Stomach (tissue), 19 donors: ENCODE measurements around the gene MT1F. TPM values are rescaled to one million over a fixed set of nuclear protein-coding genes. Genes with fewer than 3 reads are reported as not detected.

Source experiments
- DNase-seq, 2 donors: peaks; one replicate each; pipeline versions ENCODE4 v3.0.0 to v3.0.0-alpha.2; 2013 to 2019
- H3K27ac ChIP-seq, 5 donors: fragments of 200-600 bp in 4 of 5; sonication (generic) in 4 of 5; one replicate each; pipeline ENCODE4 v1.5.1; 2013 to 2019; ENCODE audit warnings: mild to moderate bottlenecking in 1 of 5, moderate library complexity in 1 of 5
- H3K27me3 ChIP-seq, 3 donors: fragments of 200-600 bp; sonication (generic); one replicate each; pipeline ENCODE4 v1.5.1; 2017 to 2019; ENCODE audit warnings: mixed run types in 1 of 3
- H3K36me3 ChIP-seq, 4 donors: fragments of 200-600 bp; sonication (generic); 1 replicate in 3 of 4; 2 replicates in 1 of 4; pipeline ENCODE4 v1.5.1; 2016 to 2019
- H3K4me1 ChIP-seq, 4 donors: fragments of 200-600 bp; sonication (generic); one replicate each; pipeline ENCODE4 v1.5.1; 2016 to 2019
- H3K4me3 ChIP-seq, 4 donors: fragments of 200-600 bp; sonication (generic) in 3 of 4; one replicate each; pipeline ENCODE4 v1.5.1; 2016 to 2019; ENCODE audit warnings: mild to moderate bottlenecking in 1 of 4
- H3K9me3 ChIP-seq, 4 donors: fragments of 200-600 bp; sonication (generic); one replicate each; pipeline ENCODE4 v1.5.1; 2016 to 2019
- EP300 ChIP-seq: sonication (generic); formaldehyde crosslinking; IDR thresholded peaks from one replicate; pipeline ENCODE4 v1.6.1; 2017; ENCODE audit warnings: antibody characterized with exemption
- POLR2A ChIP-seq, 4 donors: fragments of 450-650 bp; IDR thresholded peaks; one replicate each; pipeline ENCODE4 v1.6.1; 2016; ENCODE audit warnings: antibody characterized with exemption in 4 of 4, control low read depth in 2 of 4, mild to moderate bottlenecking in 1 of 4, moderate library complexity in 1 of 4
- POLR2AphosphoS5 ChIP-seq, 3 donors: sonication (generic); formaldehyde crosslinking; IDR thresholded peaks; one replicate each; pipeline ENCODE4 v1.6.1; 2016; ENCODE audit warnings: antibody characterized with exemption in 3 of 3
- WGBS, 5 donors: extraction: QIAGEN DNeasy Blood & Tissue Kit in 3 of 5; methylation state at CpG; one replicate each; pipeline versions ENCODE4 v1.1.5 to v1.1.7; 2013 to 2018; 5-methylcytosine and 5-hydroxymethylcytosine counted together
- intact Hi-C: fragments of 100-400 bp; cut with DNase I; formaldehyde crosslinking; loops from one replicate; pipeline ENCODE4 v1.15.1; 2023; ENCODE audit warnings: low total_unique reads
- long read RNA-seq, 10 donors: transcript quantifications; one replicate each; lab custom pipeline, GENCODE V29; 2026
- polyA plus RNA-seq, 3 donors: library from polyadenylated mRNA; stranded (reverse); fragments of 200-250 nt; gene quantifications; one replicate each; pipeline ENCODE4 v1.2.3, GENCODE V29; 2013
- total RNA-seq, 5 donors: library from RNA; depleted of rRNA; stranded (reverse); fragments of >200 nt; gene quantifications; one replicate each; pipeline versions ENCODE4 v1.1.0 to v1.2.3, GENCODE V29; 2014 to 2016
- TF ChIP-seq, protein P1 (sequence below), 7 experiments: fragments of 450-650 bp in 4 of 7; fragments of 200-600 bp in 3 of 7; sonication (generic) in 3 of 7; IDR thresholded peaks; one replicate each; pipeline ENCODE4 v1.5.1; 2016 to 2019; ENCODE audit warnings: antibody characterized with exemption in 7 of 7, control low read depth in 2 of 7, mild to moderate bottlenecking in 1 of 7
- donor health status: healthy with polysubstance abuse.
- donor health status: Bipolar disorder and iron deficiency.
- donor health status: healthy.

MT1F gene
- total RNA-seq = 10 to 100 TPM in 2 of 5 donors, 1 to 10 TPM in 1, not detected in 2; 7.5 to 73.3 (median 13.3) TPM
- 100 to 1,000 TPM in 2 of 3 donors, 10 to 100 TPM in 1; 87.0 to 225 (median 161) TPM for polyA plus RNA-seq
- long read RNA-seq, donor 1, transcript MT1F-202 (1 exons, 1,573 nt) = minor isoform, 11 of 30 reads
- long read RNA-seq, donor 1, transcript MT1F-201 (3 exons, 690 nt) = major isoform, 19 of 30 reads
- long read RNA-seq, donor 1, partial matches to known transcripts = 0 of 30 reads
- long read RNA-seq, donor 1, other reads (novel, unspliced or antisense) = 0 of 30 reads
- long read RNA-seq, donor 2, transcript MT1F-201 (3 exons, 690 nt) = major isoform, 8 of 9 reads
- long read RNA-seq, donor 2, partial matches to known transcripts = 0 of 9 reads
- long read RNA-seq, donor 2, other reads (novel, unspliced or antisense) = 0 of 9 reads
- long read RNA-seq, donor 3, partial matches to known transcripts = 0 of 3 reads
- long read RNA-seq, donor 3, other reads (novel, unspliced or antisense) = 0 of 3 reads
- long read RNA-seq, donor 4, partial matches to known transcripts = 0 of 3 reads
- long read RNA-seq, donor 4, other reads (novel, unspliced or antisense) = 0 of 3 reads
- long read RNA-seq, donor 5, transcript MT1F-201 (3 exons, 690 nt) = major isoform, 5 of 7 reads
- long read RNA-seq, donor 5, partial matches to known transcripts = 0 of 7 reads
- long read RNA-seq, donor 5, other reads (novel, unspliced or antisense) = 0 of 7 reads
- long read RNA-seq, donor 6, transcript MT1F-201 (3 exons, 690 nt) = major isoform, 11 of 15 reads
- long read RNA-seq, donor 6, partial matches to known transcripts = 0 of 15 reads
- long read RNA-seq, donor 6, other reads (novel, unspliced or antisense) = 0 of 15 reads
- long read RNA-seq, donor 7, transcript MT1F-202 (1 exons, 1,573 nt) = minor isoform, 10 of 70 reads
- long read RNA-seq, donor 7, transcript MT1F-201 (3 exons, 690 nt) = major isoform, 60 of 70 reads
- long read RNA-seq, donor 7, partial matches to known transcripts = 0 of 70 reads
- long read RNA-seq, donor 7, other reads (novel, unspliced or antisense) = 0 of 70 reads
- long read RNA-seq, donor 8, transcript MT1F-201 (3 exons, 690 nt) = major isoform, 10 of 13 reads
- long read RNA-seq, donor 8, partial matches to known transcripts = 0 of 13 reads
- long read RNA-seq, donor 8, other reads (novel, unspliced or antisense) = 0 of 13 reads
- long read RNA-seq, donor 9, transcript MT1F-201 (3 exons, 690 nt) = minor isoform, 7 of 15 reads
- long read RNA-seq, donor 9, transcript MT1F-202 (1 exons, 1,573 nt) = major isoform, 8 of 15 reads
- long read RNA-seq, donor 9, partial matches to known transcripts = 0 of 15 reads
- long read RNA-seq, donor 9, other reads (novel, unspliced or antisense) = 0 of 15 reads
- long read RNA-seq, donor 10, transcript MT1F-202 (1 exons, 1,573 nt) = minor isoform, 8 of 34 reads
- long read RNA-seq, donor 10, transcript MT1F-201 (3 exons, 690 nt) = major isoform, 25 of 34 reads
- long read RNA-seq, donor 10, partial matches to known transcripts = 0 of 34 reads
- long read RNA-seq, donor 10, other reads (novel, unspliced or antisense) = 0 of 34 reads

DNA sequence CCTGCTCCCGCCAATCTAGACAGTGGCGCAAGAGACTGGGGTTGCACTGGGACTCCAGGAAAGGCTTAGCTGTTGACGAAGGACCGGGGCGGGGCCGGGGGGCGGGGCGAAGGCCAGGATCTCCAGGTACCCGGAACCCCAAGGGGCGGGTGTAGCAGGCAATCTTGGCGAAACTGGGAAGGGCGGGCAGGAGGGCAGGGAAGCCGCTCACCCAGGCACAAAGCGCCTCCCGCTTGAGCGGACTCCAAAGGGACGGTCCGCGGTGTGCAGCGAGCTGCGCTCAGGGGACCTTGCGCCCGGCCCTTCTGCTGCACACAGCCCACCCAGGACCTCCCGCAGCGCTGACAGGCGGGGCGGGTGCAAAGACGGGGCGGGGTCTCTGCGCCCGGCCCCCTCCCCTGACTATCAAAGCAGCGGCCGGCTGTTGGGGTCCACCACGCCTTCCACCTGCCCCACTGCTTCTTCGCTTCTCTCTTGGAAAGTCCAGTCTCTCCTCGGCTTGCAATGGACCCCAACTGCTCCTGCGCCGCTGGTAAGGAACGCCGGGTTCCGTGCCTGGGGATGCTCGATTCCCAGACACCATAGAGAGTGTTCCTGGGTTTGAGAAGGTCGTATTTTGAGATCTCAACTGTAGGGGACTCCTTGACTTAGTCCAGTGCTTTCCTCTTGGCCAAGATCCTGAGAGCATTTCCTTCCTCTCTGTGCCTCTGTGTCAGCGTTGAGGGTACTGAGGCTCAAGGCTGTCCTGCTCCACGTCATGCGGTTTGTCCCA lies at the start of gene MT1F:
Gene MT1F (plus strand): TSS at position 405 of the 772 bp plus-strand sequence. CDS start 100 bp downstream, at position 505.
- Histone ChIP-seq H3K4me1 (peaks cover 8 to 25% (median 20%) of the 10 kb centered on the region in 4 donors), H3K27me3 (peaks cover 0 to 43% (median 2%) of the 10 kb centered on the region in 3 donors), H3K4me3 (peak within 1 kb of the TSS; percentile 51 to 71 (median 58)), H3K36me3 (no peaks in the 10 kb centered on the region), H3K9me3 (no peaks in the 10 kb centered on the region), H3K27ac (peak within 1 kb of the TSS; percentile 77 to 88 (median 86))
- WGBS, 5 donors = 1 to 2% (median 1%) methylated on average over 21 to 46 of the region's 46 CpGs
- intact Hi-C loops = no loop called here
- TF ChIP-seq EP300 = no peak
- peak in 2 of 3 donors; percentile 75 to 80 for TF ChIP-seq POLR2AphosphoS5 (IDR thresholded peaks at IDR 0.05)
- TF ChIP-seq POLR2A (IDR thresholded peaks at IDR 0.05) = no peak
- DNase-seq = peak; percentile 95 to 98

DNA sequence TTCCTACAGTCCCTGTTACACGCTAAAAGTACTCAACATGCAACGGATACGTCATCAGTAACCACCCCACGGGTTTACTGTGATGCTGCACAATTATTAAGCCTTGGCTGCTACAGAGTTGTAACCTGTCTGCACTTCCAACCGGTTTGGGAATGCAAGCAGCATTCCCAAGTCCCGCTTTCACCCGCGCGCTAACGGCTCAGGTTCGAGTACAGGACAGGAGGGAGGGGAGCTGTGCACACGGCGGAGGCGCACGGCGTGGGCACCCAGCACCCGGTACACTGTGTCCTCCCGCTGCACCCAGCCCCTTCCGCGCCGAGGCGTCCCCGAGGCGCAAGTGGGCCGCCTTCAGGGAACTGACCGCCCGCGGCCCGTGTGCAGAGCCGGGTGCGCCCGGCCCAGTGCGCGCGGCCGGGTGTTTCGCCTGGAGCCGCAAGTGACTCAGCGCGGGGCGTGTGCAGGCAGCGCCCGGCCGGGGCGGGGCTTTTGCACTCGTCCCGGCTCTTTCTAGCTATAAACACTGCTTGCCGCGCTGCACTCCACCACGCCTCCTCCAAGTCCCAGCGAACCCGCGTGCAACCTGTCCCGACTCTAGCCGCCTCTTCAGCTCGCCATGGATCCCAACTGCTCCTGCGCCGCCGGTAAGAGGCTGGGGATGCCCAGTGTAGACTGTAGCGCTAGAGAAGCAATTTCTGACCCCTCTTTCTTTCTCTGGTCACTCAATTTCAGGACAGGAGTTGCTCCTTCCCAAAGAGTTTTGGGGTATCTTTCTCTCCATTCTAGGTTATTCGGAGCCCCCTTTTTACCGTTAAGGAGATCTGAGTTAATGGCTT lies 49.5 kb upstream of the MT1F start, which contains the start of gene MT2A:
Gene MT2A (plus strand): TSS at position 542 of the 833 bp plus-strand sequence. CDS start 72 bp downstream, at position 614.
- 5 to 18% (median 7%) methylated on average over 16 to 62 of the region's 62 CpGs for WGBS, 5 donors
- peak within 1 kb of the TSS; percentile 58 to 78 (median 66) for H3K4me3 ChIP-seq
- intact Hi-C loops = no loop called here
- peak within 1 kb of the TSS; percentile 88 to 96 (median 92) for H3K27ac ChIP-seq
- no peaks in the 10 kb centered on the region for H3K9me3 ChIP-seq
- H3K4me1 ChIP-seq = peaks cover 35 to 57% (median 51%) of the 10 kb centered on the region in 4 donors
- H3K27me3 ChIP-seq = no peaks in the 10 kb centered on the region
- TF ChIP-seq EP300 (peak; percentile 94), POLR2AphosphoS5 (IDR thresholded peaks at IDR 0.05) (peak; percentile 84 to 98 (median 97)), POLR2A (IDR thresholded peaks at IDR 0.05) (peak in 1 of 4 donors; percentile 61)
- TF ChIP-seq, protein P1, sequence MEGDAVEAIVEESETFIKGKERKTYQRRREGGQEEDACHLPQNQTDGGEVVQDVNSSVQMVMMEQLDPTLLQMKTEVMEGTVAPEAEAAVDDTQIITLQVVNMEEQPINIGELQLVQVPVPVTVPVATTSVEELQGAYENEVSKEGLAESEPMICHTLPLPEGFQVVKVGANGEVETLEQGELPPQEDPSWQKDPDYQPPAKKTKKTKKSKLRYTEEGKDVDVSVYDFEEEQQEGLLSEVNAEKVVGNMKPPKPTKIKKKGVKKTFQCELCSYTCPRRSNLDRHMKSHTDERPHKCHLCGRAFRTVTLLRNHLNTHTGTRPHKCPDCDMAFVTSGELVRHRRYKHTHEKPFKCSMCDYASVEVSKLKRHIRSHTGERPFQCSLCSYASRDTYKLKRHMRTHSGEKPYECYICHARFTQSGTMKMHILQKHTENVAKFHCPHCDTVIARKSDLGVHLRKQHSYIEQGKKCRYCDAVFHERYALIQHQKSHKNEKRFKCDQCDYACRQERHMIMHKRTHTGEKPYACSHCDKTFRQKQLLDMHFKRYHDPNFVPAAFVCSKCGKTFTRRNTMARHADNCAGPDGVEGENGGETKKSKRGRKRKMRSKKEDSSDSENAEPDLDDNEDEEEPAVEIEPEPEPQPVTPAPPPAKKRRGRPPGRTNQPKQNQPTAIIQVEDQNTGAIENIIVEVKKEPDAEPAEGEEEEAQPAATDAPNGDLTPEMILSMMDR (IDR thresholded peaks at IDR 0.05) = no peak
- DNase-seq = peak; percentile 97 to 98
- H3K36me3 ChIP-seq = no peaks in the 10 kb centered on the region

- DNase-seq = peak in 1 of 2 donors; percentile 30
- WGBS, 5 donors = 0 to 1% (median 1%) methylated on average over 21 of the region's 21 CpGs
- H3K27ac ChIP-seq = peak overlapping the region; percentile 88 to 96 (median 92)
- no peaks in the 10 kb centered on the region for H3K27me3 ChIP-seq
- H3K36me3 ChIP-seq = no peaks in the 10 kb centered on the region
- peaks cover 35 to 57% (median 51%) of the 10 kb centered on the region in 4 donors for H3K4me1 ChIP-seq
- intact Hi-C loops = no loop called here
- peak overlapping the region; percentile 58 to 78 (median 66) for H3K4me3 ChIP-seq
- TF ChIP-seq POLR2AphosphoS5 (IDR thresholded peaks at IDR 0.05) (peak in 2 of 3 donors; percentile 2 to 22), EP300 (no peak), POLR2A (IDR thresholded peaks at IDR 0.05) (no peak)
- TF ChIP-seq, protein P1 (IDR thresholded peaks at IDR 0.05) = no peak
- no peaks in the 10 kb centered on the region for H3K9me3 ChIP-seq
These were observed 48.8 kb upstream of the MT1F start for GRCh38 chr16:56608876-56609462.
